ENCODE measurements around the gene RASAL3.

RASAL3 gene

DNA sequence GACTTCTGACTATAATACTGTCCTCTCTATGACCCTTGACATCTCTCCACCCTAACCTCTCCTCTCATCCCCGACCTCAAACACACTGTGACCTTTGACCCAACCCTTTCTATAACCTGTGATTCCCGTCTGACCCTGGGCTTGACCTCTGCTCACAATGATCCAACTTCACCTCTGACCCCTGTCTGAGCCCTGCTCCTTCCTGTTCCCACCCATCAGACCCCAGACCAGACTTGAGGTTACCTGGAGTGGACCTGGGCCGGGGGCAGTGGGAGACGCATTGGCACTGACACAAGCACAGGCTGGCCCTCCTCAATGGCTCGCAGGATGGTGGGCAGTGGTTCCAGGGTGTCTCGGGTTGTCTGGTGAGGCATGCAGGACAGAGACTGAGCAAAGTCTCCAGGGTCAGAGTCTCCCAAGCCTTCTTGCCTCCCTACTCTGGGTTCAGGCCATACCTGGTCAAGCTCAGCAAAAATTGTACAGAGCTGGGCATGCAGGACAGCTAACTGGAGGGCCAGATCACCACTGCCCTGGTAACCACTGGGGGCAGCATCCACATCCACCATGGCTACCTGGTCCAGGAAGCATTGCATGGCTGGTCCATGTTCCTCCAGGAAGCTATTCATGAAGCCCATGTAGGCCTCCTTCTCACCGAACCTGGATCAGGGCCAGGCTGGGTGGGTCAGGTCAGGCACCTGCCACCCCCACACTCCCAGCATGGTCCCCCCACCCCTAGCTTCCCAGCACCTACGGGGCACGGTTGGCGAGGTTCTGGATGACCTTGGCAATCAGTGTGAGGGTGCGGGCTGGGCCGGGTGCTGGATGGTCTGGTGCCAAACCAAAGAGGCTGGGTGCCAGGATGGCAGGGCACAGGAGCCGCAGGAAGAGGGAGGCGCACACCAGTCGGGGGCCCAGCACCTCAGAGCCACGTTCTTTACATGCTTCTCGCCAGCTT, 10.2 kb downstream of the RASAL3 start:
- H3K9ac ChIP-seq (ENCODE audit: low read depth, low read length) = no peak overlapping the region
- ATAC-seq (ENCODE audit: insufficient read depth, low read depth) = no peak
- H3K9me3 ChIP-seq (ENCODE audit: insufficient read depth, low read length, severe bottlenecking) = no peaks in the 10 kb centered on the region
- H2AFZ ChIP-seq (ENCODE audit: low read depth, low read length) = no peak overlapping the region
- TF ChIP-seq, protein P1, sequence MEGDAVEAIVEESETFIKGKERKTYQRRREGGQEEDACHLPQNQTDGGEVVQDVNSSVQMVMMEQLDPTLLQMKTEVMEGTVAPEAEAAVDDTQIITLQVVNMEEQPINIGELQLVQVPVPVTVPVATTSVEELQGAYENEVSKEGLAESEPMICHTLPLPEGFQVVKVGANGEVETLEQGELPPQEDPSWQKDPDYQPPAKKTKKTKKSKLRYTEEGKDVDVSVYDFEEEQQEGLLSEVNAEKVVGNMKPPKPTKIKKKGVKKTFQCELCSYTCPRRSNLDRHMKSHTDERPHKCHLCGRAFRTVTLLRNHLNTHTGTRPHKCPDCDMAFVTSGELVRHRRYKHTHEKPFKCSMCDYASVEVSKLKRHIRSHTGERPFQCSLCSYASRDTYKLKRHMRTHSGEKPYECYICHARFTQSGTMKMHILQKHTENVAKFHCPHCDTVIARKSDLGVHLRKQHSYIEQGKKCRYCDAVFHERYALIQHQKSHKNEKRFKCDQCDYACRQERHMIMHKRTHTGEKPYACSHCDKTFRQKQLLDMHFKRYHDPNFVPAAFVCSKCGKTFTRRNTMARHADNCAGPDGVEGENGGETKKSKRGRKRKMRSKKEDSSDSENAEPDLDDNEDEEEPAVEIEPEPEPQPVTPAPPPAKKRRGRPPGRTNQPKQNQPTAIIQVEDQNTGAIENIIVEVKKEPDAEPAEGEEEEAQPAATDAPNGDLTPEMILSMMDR (IDR thresholded peaks at IDR 0.05; ENCODE audit: borderline replicate concordance, extremely low read depth, low read length, poor library complexity, severe bottlenecking) = no peak
- no peak for TF ChIP-seq EZH2 (IDR thresholded peaks at IDR 0.05; ENCODE audit: borderline replicate concordance, low read depth, low read length, severe bottlenecking)
- H3K4me1 ChIP-seq (ENCODE audit: insufficient read depth, low read length) = peaks cover 7% of the 10 kb centered on the region
- H3K4me3 ChIP-seq (ENCODE audit: low read depth in 1 of 2, low read length in 2 of 2) = no peak overlapping the region
- peaks cover 4% of the 10 kb centered on the region; the same call in 1 of the 2 replicates for H4K20me1 ChIP-seq (ENCODE audit: insufficient read depth, low read length)
- no peak for DNase-seq
- no peaks in the 10 kb centered on the region for H3K79me2 ChIP-seq (ENCODE audit: insufficient read depth, low read length)
- no peak overlapping the region for H3K4me2 ChIP-seq (ENCODE audit: insufficient read depth, low read length)
- H3K27me3 ChIP-seq (ENCODE audit: insufficient read depth, low read length, poor library complexity) = no peaks in the 10 kb centered on the region
- H3K36me3 ChIP-seq (ENCODE audit: insufficient read depth, low read length) = peaks cover 61% of the 10 kb centered on the region
- H3K27ac ChIP-seq (ENCODE audit: low read length) = no peak overlapping the region

DNA sequence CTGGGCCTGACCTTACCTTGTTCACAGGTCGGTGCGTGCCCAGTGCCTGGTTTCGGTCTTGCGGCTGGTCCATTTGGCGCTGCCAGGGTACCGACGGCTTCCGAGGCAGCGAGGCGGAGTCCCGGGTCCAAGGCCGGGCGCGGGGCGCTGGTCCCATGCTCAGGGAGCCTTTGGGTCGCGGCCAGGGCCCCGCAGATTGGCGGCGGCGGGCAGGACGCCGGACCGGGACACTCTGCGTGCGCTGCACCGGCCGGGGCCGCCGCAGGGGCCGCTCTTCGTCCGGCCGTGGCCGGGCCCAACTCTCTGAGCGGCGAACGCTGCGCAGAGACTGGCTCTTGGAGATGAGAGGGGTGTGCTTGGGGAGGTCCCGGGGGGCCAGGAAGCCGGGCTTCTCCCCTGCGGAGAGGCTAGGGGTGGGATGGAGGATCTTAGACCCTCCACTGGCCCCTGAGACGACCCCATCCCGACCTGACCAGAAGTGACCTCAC, 11.2 kb downstream of the RASAL3 start:
- DNase-seq = no peak
- Histone ChIP-seq H3K36me3 (ENCODE audit: insufficient read depth, low read length) (peaks cover 58% of the 10 kb centered on the region), H3K79me2 (ENCODE audit: insufficient read depth, low read length) (no peaks in the 10 kb centered on the region), H3K9ac (ENCODE audit: low read depth, low read length) (no peak overlapping the region), H4K20me1 (ENCODE audit: insufficient read depth, low read length) (peaks cover 4% of the 10 kb centered on the region; the same call in 1 of the 2 replicates), H2AFZ (ENCODE audit: low read depth, low read length) (no peak overlapping the region), H3K9me3 (ENCODE audit: insufficient read depth, low read length, severe bottlenecking) (no peaks in the 10 kb centered on the region), H3K4me2 (ENCODE audit: insufficient read depth, low read length) (no peak overlapping the region), H3K27me3 (ENCODE audit: insufficient read depth, low read length, poor library complexity) (no peaks in the 10 kb centered on the region), H3K27ac (ENCODE audit: low read length) (no peak overlapping the region), H3K4me3 (ENCODE audit: low read depth in 1 of 2, low read length in 2 of 2) (no peak overlapping the region), H3K4me1 (ENCODE audit: insufficient read depth, low read length) (peaks cover 14% of the 10 kb centered on the region)
- TF ChIP-seq, protein P1 (IDR thresholded peaks at IDR 0.05; ENCODE audit: borderline replicate concordance, extremely low read depth, low read length, poor library complexity, severe bottlenecking) = no peak
- no peak for TF ChIP-seq EZH2 (IDR thresholded peaks at IDR 0.05; ENCODE audit: borderline replicate concordance, low read depth, low read length, severe bottlenecking)
- ATAC-seq (ENCODE audit: insufficient read depth, low read depth) = no peak

DNA sequence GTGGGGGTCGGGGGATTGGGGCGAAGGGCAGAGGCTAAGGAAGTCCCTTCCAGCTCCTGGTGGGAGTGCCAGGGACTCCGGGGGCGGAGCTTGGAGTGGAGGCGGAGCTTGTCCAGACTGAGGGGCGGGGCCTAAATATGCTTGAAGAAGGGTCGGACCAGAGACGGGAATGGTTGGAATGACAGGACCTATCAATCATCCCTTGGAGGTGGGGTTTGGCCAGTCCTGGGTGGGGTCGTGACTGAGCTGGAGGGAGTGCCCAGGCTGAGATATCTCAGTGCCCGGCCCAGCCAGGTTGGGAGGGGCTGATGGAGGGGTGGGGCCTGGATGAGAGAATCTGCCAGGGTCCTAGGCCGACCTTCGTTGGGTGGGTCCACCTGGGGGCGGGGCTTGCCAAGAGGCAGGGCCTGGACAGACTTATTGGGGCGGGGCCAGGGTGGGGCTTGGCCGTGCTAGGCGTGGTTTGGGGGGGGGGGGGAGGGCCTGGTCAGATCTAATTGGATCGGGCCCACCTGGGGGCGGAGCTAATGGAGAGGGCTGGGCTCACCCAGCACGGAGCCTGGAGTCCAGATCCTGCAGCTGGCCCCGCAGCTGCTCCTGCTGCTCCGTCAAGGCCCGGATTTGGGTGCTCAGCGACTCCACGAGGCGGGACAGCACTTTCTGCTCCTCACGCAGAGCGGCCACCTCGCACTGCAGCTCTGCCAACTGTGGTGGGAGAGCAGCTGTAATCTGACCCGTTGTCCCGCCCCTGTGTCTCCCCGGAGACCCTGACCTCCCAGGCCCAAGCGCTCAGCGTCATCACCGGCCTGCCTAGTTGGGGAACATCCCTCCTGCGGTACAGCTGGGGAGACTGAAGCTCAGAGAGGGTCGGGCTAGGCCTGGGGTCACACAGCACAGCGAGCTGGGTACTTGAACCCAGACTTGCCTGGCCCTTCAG, 12.0 kb downstream of the RASAL3 start:
- ATAC-seq (ENCODE audit: insufficient read depth, low read depth) = no peak
- peak; percentile 39 for DNase-seq
- H3K4me3 ChIP-seq (ENCODE audit: low read depth in 1 of 2, low read length in 2 of 2) = no peak overlapping the region

More for the DNA sequence above, 12.0 kb downstream of the RASAL3 start:
- H3K9ac ChIP-seq (ENCODE audit: low read depth, low read length) = no peak overlapping the region
- peaks cover 51% of the 10 kb centered on the region for H3K36me3 ChIP-seq (ENCODE audit: insufficient read depth, low read length)
- peaks cover 4% of the 10 kb centered on the region; the same call in 1 of the 2 replicates for H4K20me1 ChIP-seq (ENCODE audit: insufficient read depth, low read length)
- peaks cover 14% of the 10 kb centered on the region for H3K4me1 ChIP-seq (ENCODE audit: insufficient read depth, low read length)
- no peak overlapping the region for H3K4me2 ChIP-seq (ENCODE audit: insufficient read depth, low read length)
- no peak for TF ChIP-seq EZH2 (IDR thresholded peaks at IDR 0.05; ENCODE audit: borderline replicate concordance, low read depth, low read length, severe bottlenecking)
- TF ChIP-seq, protein P1 (IDR thresholded peaks at IDR 0.05; ENCODE audit: borderline replicate concordance, extremely low read depth, low read length, poor library complexity, severe bottlenecking) = no peak
- no peak overlapping the region for H3K27ac ChIP-seq (ENCODE audit: low read length)
- H3K27me3 ChIP-seq (ENCODE audit: insufficient read depth, low read length, poor library complexity) = no peaks in the 10 kb centered on the region
- H3K9me3 ChIP-seq (ENCODE audit: insufficient read depth, low read length, severe bottlenecking) = no peaks in the 10 kb centered on the region
- H3K79me2 ChIP-seq (ENCODE audit: insufficient read depth, low read length) = no peaks in the 10 kb centered on the region
- H2AFZ ChIP-seq (ENCODE audit: low read depth, low read length) = no peak overlapping the region

Measured in DND-41 (cell line).